Adrenal gland (tissue), 12 donors: ENCODE results near the gene OAS2. TPM values are rescaled to one million over a fixed set of nuclear protein-coding genes. Genes with fewer than 3 reads are reported as not detected.

Experiments used
- DNase-seq, 7 donors: peaks; one replicate each; pipeline ENCODE4 v3.0.0-alpha.2; 2019 to 2020
- H3K27ac ChIP-seq, 5 donors: fragments of 200-600 bp; sonication (generic) in 4 of 5; 1 replicate in 3 of 5; 2 replicates in 2 of 5; pipeline versions ENCODE4 v1.5.1 to v1.8.0; 2016 to 2020; ENCODE audit warnings: mild to moderate bottlenecking in 1 of 5
- H3K27me3 ChIP-seq: fragments of 200-600 bp; 2 replicates; pipeline ENCODE4 v1.8.0; 2021
- H3K36me3 ChIP-seq, 2 donors: fragments of 200-600 bp; replicated peaks in 1 of 2; 1 replicate in 1 of 2; 2 replicates in 1 of 2; pipeline versions ENCODE4 v1.5.1 to v1.8.0; 2018 to 2022
- H3K4me1 ChIP-seq, 2 donors: fragments of 200-600 bp; replicated peaks in 1 of 2; 1 replicate in 1 of 2; 2 replicates in 1 of 2; pipeline versions ENCODE4 v1.5.1 to v1.8.0; 2018 to 2021
- H3K4me3 ChIP-seq, 4 donors: fragments of 200-600 bp; sonication (generic) in 3 of 4; one replicate each; pipeline ENCODE4 v1.5.1; 2016 to 2018
- H3K9me3 ChIP-seq, 3 donors: fragments of 200-600 bp; sonication (generic) in 1 of 3; replicated peaks in 1 of 3; 1 replicate in 2 of 3; 2 replicates in 1 of 3; pipeline versions ENCODE4 v1.5.1 to v1.8.0; 2016 to 2021
- CTCF ChIP-seq, 6 experiments: fragments of 450-650 bp in 4 of 6; fragments of 200-600 bp in 2 of 6; sonication (generic) in 1 of 6; IDR thresholded peaks; 1 replicate in 5 of 6; 2 replicates in 1 of 6; pipeline versions ENCODE4 v1.5.1 to v1.8.0; 2016 to 2021; ENCODE audit warnings: antibody characterized with exemption in 6 of 6, mild to moderate bottlenecking in 2 of 6, moderate library complexity in 1 of 6
- POLR2A ChIP-seq, 2 donors: fragments of 450-650 bp; IDR thresholded peaks; one replicate each; pipeline ENCODE4 v1.6.1; 2017; ENCODE audit warnings: antibody characterized with exemption in 2 of 2, mild to moderate bottlenecking in 2 of 2, moderate library complexity in 1 of 2
- WGBS, 4 donors: extraction: QIAGEN DNeasy Blood & Tissue Kit in 2 of 4; methylation state at CpG; one replicate each; pipeline versions ENCODE4 v1.1.5 to v1.1.7; 2013 to 2017; 5-methylcytosine and 5-hydroxymethylcytosine counted together
- intact Hi-C, 2 donors: fragments of 100-400 bp; cut with DNase I; formaldehyde crosslinking; loops; one replicate each; pipeline versions ENCODE4 v1.14.1 to v1.15.0; 2022 to 2023
- polyA plus RNA-seq, 3 donors: library from polyadenylated mRNA; stranded (reverse); fragments of 200-250 nt in 2 of 3; fragments of 350-450 nt in 1 of 3; fragmentation: Illumina TruSeq in 1 of 3; extraction: RNeasy Lipid Tissue Mini Kit (QIAGEN cat#74804) in 1 of 3; gene quantifications; one replicate each; pipeline ENCODE4 v1.2.3, GENCODE V29; 2013 to 2014
- total RNA-seq, 9 donors: library from RNA; depleted of rRNA in 4 of 9; stranded (reverse); fragments of >200 nt in 4 of 9; fragments of 120-200 nt in 1 of 9; fragmentation: NEBNext Ultra II Directional in 1 of 9; extraction: Animal tissue kit (Norgen Biotek cat#: 25700) in 1 of 9; gene quantifications; one replicate each; pipeline versions ENCODE4 v1.1.0 to v1.2.4, GENCODE V29; 2013 to 2023
- donor health status: healthy with polysubstance abuse.
- donor health status: Bipolar disorder and iron deficiency.
- donor health status: DM: yes; HTN: yes; CAD: no.
- donor health status: DM: no; HTN: no; CAD: no.
- donor health status: DM: no; HTN: no; CAD: no.
- donor health status: DM: yes; HTN: yes; CAD: no.

Gene OAS2
- total and polyA plus RNA-seq, 12 donors, result 2.5 to 30.4 (median 8.5) TPM

- no peaks in the 10 kb centered on the region for H3K27me3 ChIP-seq
- no peak overlapping the region for H3K4me3 ChIP-seq
- intact Hi-C loops, result no loop called here
- H3K4me1 ChIP-seq, result peaks cover 0 to 6% of the 10 kb centered on the region in 2 donors
- no peaks in the 10 kb centered on the region for H3K36me3 ChIP-seq
- no peak for DNase-seq
- 87 to 97% (median 95%) methylated on average over 5 of the region's 5 CpGs for WGBS, 4 donors
- TF ChIP-seq POLR2A (IDR thresholded peaks at IDR 0.05) (no peak), CTCF (IDR thresholded peaks at IDR 0.05) (no peak)
- H3K27ac ChIP-seq, result no peak overlapping the region
- H3K9me3 ChIP-seq, result no peaks in the 10 kb centered on the region
Observed at GRCh38 chr12:113002676-113003075, 24.4 kb downstream of the OAS2 start.

GRCh38 chr12:113003636-113004035 lies 25.3 kb downstream of the OAS2 start:
- Histone ChIP-seq H3K9me3 (no peaks in the 10 kb centered on the region), H3K4me1 (peaks cover 0 to 6% of the 10 kb centered on the region in 2 donors), H3K27ac (no peak overlapping the region), H3K4me3 (no peak overlapping the region), H3K36me3 (no peaks in the 10 kb centered on the region), H3K27me3 (no peaks in the 10 kb centered on the region)
- DNase-seq, result peak in 1 of 7 donors; percentile 60
- TF ChIP-seq CTCF (IDR thresholded peaks at IDR 0.05) (no peak), POLR2A (IDR thresholded peaks at IDR 0.05) (no peak)
- intact Hi-C loops, result no loop called here
- 74 to 91% (median 87%) methylated on average over 9 of the region's 9 CpGs for WGBS, 4 donors

GRCh38 chr12:113005762-113006161 lies 27.4 kb downstream of the OAS2 start:
- H3K36me3 ChIP-seq, result no peaks in the 10 kb centered on the region
- WGBS, 4 donors, result 67 to 87% (median 78%) methylated on average over 4 of the region's 4 CpGs
- H3K4me1 ChIP-seq, result peaks cover 0 to 6% of the 10 kb centered on the region in 2 donors
- intact Hi-C loops, result no loop called here
- TF ChIP-seq CTCF (IDR thresholded peaks at IDR 0.05) (peak in 1 of 6 experiments; percentile 9), POLR2A (IDR thresholded peaks at IDR 0.05) (no peak)
- no peaks in the 10 kb centered on the region for H3K9me3 ChIP-seq
- no peak overlapping the region for H3K4me3 ChIP-seq
- no peak for DNase-seq
- H3K27me3 ChIP-seq, result no peaks in the 10 kb centered on the region
- H3K27ac ChIP-seq, result no peak overlapping the region

GRCh38 chr12:113006206-113006605 lies 27.9 kb downstream of the OAS2 start:
- no peak for DNase-seq
- TF ChIP-seq CTCF (IDR thresholded peaks at IDR 0.05) (no peak), POLR2A (IDR thresholded peaks at IDR 0.05) (no peak)
- no peak overlapping the region for H3K4me3 ChIP-seq
- WGBS, 4 donors, result 89 to 96% (median 92%) methylated on average over 7 of the region's 7 CpGs
- H3K36me3 ChIP-seq, result no peaks in the 10 kb centered on the region
- no peak overlapping the region for H3K27ac ChIP-seq
- H3K9me3 ChIP-seq, result no peaks in the 10 kb centered on the region
- intact Hi-C loops, result no loop called here
- peaks cover 0 to 6% of the 10 kb centered on the region in 2 donors for H3K4me1 ChIP-seq
- H3K27me3 ChIP-seq, result no peaks in the 10 kb centered on the region
